KOPT-K1 (cell line): ENCODE data around the gene KAT7.
"Not testable (repeated sequence)": the region's sequence is repeated elsewhere in the genome, so short reads cannot be mapped to it uniquely, and the experiment has no call there.

Source experiments
- H3K27ac ChIP-seq: fragments of 200-600 bp; sonication (generic); 2 replicates; pipeline ENCODE4 v1.5.1; 2016; ENCODE audit warnings: antibody characterized with exemption, mild to moderate bottlenecking, low read depth, low read length; ENCODE audit not compliant: poor library complexity, severe bottlenecking
- H3K36me3 ChIP-seq: fragments of 200-600 bp; sonication (generic); 2 replicates; pipeline ENCODE4 v1.5.1; 2017; ENCODE audit warnings: antibody characterized with exemption, mild to moderate bottlenecking, low read length, moderate library complexity; ENCODE audit not compliant: insufficient read depth
- H3K9me3 ChIP-seq: fragments of 200-600 bp; sonication (generic); 2 replicates; pipeline ENCODE4 v1.5.1; 2017; ENCODE audit warnings: antibody characterized with exemption, low read length, mild to moderate bottlenecking; ENCODE audit not compliant: insufficient read depth, poor library complexity, severe bottlenecking

The KAT7 gene

GRCh38 chr17:49755663-49756283 lies 32.7 kb upstream of the KAT7 start:
- Histone ChIP-seq H3K27ac (peak overlapping the region; percentile 51), H3K36me3 (peaks cover 21% of the 10 kb centered on the region), H3K9me3 (no peaks in the 10 kb centered on the region)

- Histone ChIP-seq H3K36me3 (peaks cover 21% of the 10 kb centered on the region), H3K27ac (peak overlapping the region; percentile 51), H3K9me3 (no peaks in the 10 kb centered on the region)
Observed at GRCh38 chr17:49756323-49757150, 31.9 kb upstream of the KAT7 start.

GRCh38 chr17:49757151-49757777 lies 31.2 kb upstream of the KAT7 start:
- H3K36me3 ChIP-seq, result peaks cover 21% of the 10 kb centered on the region
- peak overlapping the region; percentile 51 for H3K27ac ChIP-seq
- H3K9me3 ChIP-seq, result no peaks in the 10 kb centered on the region

GRCh38 chr17:49758464-49759010 lies 29.9 kb upstream of the KAT7 start:
- H3K27ac ChIP-seq, H3K9me3 ChIP-seq: not testable (repeated sequence)
- H3K36me3 ChIP-seq, result peaks cover 21% of the 10 kb centered on the region

GRCh38 chr17:49759203-49759602 lies 29.3 kb upstream of the KAT7 start:
- no peaks in the 10 kb centered on the region for H3K9me3 ChIP-seq

GRCh38 chr17:49760296-49760695 lies 28.2 kb upstream of the KAT7 start:
- no peak overlapping the region for H3K27ac ChIP-seq
- H3K9me3 ChIP-seq, result no peaks in the 10 kb centered on the region
- peaks cover 21% of the 10 kb centered on the region for H3K36me3 ChIP-seq

More at GRCh38 chr17:49759203-49759602, 29.3 kb upstream of the KAT7 start:
- peaks cover 21% of the 10 kb centered on the region for H3K36me3 ChIP-seq
- H3K27ac ChIP-seq, result no peak overlapping the region

GRCh38 chr17:49760932-49761558 lies 27.4 kb upstream of the KAT7 start:
- H3K27ac ChIP-seq, result peak overlapping the region; percentile 14
- peaks cover 21% of the 10 kb centered on the region for H3K36me3 ChIP-seq

GRCh38 chr17:49762151-49762941 lies 26.1 kb upstream of the KAT7 start:
- peaks cover 17% of the 10 kb centered on the region; the same call in 1 of the 2 replicates for H3K36me3 ChIP-seq
- peak overlapping the region; percentile 60 for H3K27ac ChIP-seq
- no peaks in the 10 kb centered on the region for H3K9me3 ChIP-seq

More at GRCh38 chr17:49760932-49761558, 27.4 kb upstream of the KAT7 start:
- no peaks in the 10 kb centered on the region for H3K9me3 ChIP-seq

- Histone ChIP-seq H3K36me3 (peaks cover 7% of the 10 kb centered on the region; the same call in 1 of the 2 replicates), H3K27ac (peak within 1 kb of the TSS; percentile 60), H3K9me3 (no peaks in the 10 kb centered on the region)
Observed at GRCh38 chr17:49763735-49764558, 24.5 kb upstream of the KAT7 start, which contains the start of gene FAM117A. FAM117A (minus strand) TSS chr17:49764131; CDS start chr17:49764087, 44 bp downstream.

GRCh38 chr17:49764559-49765180 lies 23.8 kb upstream of the KAT7 start:
- Histone ChIP-seq H3K27ac (no peak overlapping the region), H3K36me3 (no peaks in the 10 kb centered on the region), H3K9me3 (no peaks in the 10 kb centered on the region)

GRCh38 chr17:49766918-49767530 lies 21.5 kb upstream of the KAT7 start:
- H3K36me3 ChIP-seq, result no peaks in the 10 kb centered on the region
- no peak overlapping the region for H3K27ac ChIP-seq
- H3K9me3 ChIP-seq, result no peaks in the 10 kb centered on the region

- no peak overlapping the region for H3K27ac ChIP-seq
- H3K36me3 ChIP-seq, result no peaks in the 10 kb centered on the region
- H3K9me3 ChIP-seq, result no peaks in the 10 kb centered on the region
Observed at GRCh38 chr17:49775546-49776260, 12.8 kb upstream of the KAT7 start.
